Parathyroid adenoma (tissue), 2 donors: Measurements from ENCODE around the gene METTL27.
A peak's percentile ranks its signal among the peaks of the same experiment; 100 is the strongest.
"Not testable (repeated sequence)": the region's sequence is repeated elsewhere in the genome, so short reads cannot be mapped to it uniquely, and the experiment has no call there.

Experiments
- H2AFZ ChIP-seq: fragments of 300-600 bp; sonication (generic); one replicate; pipeline ENCODE4 v1.7.0; 2017; ENCODE audit warnings: antibody characterized with exemption, mild to moderate bottlenecking
- H3K27ac ChIP-seq: fragments of 300-600 bp; sonication (generic); one replicate; pipeline ENCODE4 v1.7.0; 2017
- H3K27me3 ChIP-seq: fragments of 300-600 bp; sonication (generic); one replicate; pipeline ENCODE4 v1.7.0; 2017; ENCODE audit warnings: low read length; ENCODE audit not compliant: control insufficient read depth, insufficient read depth
- H3K36me3 ChIP-seq: fragments of 300-600 bp; sonication (generic); one replicate; pipeline ENCODE4 v1.7.0; 2017; ENCODE audit warnings: low read length; ENCODE audit not compliant: control insufficient read depth, insufficient read depth
- H3K4me1 ChIP-seq: fragments of 300-600 bp; sonication (generic); one replicate; pipeline ENCODE4 v1.7.0; 2017; ENCODE audit warnings: control low read depth
- H3K4me2 ChIP-seq: fragments of 300-600 bp; sonication (generic); one replicate; pipeline ENCODE4 v1.7.0; 2017; ENCODE audit warnings: low read length
- H3K4me3 ChIP-seq: fragments of 300-600 bp; sonication (generic); one replicate; pipeline ENCODE4 v1.7.0; 2017; ENCODE audit warnings: low read depth, low read length
- H3K79me2 ChIP-seq: fragments of 300-600 bp; sonication (generic); one replicate; pipeline ENCODE4 v1.7.0; 2017; ENCODE audit warnings: control low read depth
- H3K9ac ChIP-seq: fragments of 300-600 bp; sonication (generic); one replicate; pipeline ENCODE4 v1.7.0; 2017; ENCODE audit warnings: mild to moderate bottlenecking
- H3K9me3 ChIP-seq: fragments of 300-600 bp; sonication (generic); one replicate; pipeline ENCODE4 v1.7.0; 2017; ENCODE audit warnings: low read length; ENCODE audit not compliant: control insufficient read depth
- TF ChIP-seq, protein P1 (sequence below): fragments of 300-600 bp; sonication (generic); IDR thresholded peaks from one replicate; pipeline ENCODE4 v1.7.0; 2017; ENCODE audit warnings: antibody characterized with exemption, mild to moderate bottlenecking
- donor health status: primary hyperparathyroidism.

The METTL27 gene

DNA sequence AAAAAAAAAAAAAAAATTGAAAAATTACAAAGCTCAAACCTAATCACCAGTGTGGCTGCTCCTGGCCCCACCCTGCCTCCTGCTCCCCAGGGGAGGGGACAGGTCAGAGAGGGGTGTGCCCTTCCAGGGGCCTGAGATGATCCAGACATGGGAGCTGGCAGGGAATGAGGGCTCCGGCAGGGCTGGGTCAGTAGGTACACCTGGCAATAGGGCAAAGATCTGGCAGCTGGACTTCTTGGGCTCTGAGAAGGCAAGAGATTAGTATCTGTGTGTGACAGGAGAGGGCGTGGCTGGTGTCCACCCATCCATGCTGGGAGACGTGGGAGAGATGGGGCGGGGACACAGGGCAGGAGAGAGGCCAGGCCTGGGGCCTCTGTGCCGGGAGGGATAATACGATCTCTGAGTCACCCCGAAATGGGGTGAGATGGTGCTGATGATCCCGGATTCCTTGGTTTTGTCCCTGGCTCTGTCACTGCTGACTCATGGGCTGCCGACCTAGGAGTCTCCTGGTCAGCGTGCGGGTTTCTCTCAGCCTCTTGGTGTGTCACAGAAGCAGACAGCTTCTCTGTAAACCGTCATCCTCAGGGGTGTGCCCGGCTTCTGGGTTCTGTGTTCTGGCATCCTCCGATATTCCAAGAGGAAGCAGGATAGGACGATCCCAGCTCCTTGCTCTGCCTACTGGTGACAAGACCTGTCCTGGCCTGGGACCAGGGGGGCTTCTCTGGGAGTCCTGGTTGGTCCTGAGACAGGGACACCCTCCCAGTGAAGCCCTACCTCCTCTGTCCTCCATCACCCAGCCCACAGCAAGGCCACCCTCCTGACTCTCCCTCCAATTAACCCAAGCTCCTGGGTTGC, 19.8 kb downstream of the METTL27 start:
- peak overlapping the region; percentile 30 for H3K9ac ChIP-seq
- TF ChIP-seq, protein P1, sequence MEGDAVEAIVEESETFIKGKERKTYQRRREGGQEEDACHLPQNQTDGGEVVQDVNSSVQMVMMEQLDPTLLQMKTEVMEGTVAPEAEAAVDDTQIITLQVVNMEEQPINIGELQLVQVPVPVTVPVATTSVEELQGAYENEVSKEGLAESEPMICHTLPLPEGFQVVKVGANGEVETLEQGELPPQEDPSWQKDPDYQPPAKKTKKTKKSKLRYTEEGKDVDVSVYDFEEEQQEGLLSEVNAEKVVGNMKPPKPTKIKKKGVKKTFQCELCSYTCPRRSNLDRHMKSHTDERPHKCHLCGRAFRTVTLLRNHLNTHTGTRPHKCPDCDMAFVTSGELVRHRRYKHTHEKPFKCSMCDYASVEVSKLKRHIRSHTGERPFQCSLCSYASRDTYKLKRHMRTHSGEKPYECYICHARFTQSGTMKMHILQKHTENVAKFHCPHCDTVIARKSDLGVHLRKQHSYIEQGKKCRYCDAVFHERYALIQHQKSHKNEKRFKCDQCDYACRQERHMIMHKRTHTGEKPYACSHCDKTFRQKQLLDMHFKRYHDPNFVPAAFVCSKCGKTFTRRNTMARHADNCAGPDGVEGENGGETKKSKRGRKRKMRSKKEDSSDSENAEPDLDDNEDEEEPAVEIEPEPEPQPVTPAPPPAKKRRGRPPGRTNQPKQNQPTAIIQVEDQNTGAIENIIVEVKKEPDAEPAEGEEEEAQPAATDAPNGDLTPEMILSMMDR = no peak
- peaks cover 35% of the 10 kb centered on the region for H3K4me1 ChIP-seq

DNA sequence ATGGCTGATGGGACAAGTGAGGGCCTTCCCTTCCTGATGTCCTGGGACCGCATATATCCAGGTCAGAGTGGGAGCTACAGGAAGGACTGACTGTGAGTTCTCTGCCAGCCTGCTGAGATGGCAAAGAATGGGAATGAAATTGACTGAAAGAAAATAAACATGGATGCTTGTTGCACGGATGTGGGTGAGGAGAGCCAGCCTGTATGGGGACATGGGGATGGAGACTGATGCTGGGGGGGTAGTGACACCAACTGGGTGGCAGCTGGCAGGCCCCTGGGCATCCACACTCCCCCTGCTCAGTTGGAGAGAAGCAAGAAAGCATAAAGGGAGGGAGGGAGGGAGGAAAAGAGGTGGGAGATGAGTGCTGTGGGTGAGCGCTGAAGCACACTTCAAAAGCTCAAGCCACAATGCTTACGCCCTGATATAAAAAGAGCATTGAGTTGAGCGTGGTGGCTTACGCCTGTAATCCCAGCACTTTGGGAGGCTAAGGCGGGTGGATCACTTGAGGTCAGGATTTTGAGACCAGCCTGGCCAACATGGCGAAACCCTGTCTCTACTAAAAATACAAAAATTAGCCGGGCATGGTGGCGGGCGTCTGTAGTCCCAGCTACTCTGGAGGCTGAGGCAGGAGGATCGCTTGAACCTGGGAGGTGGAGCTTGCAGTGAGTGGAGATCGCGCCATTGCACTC, 20.6 kb downstream of the METTL27 start:
- peak overlapping the region; percentile 89 for H2AFZ ChIP-seq
- peaks cover 26% of the 10 kb centered on the region for H3K4me1 ChIP-seq
- not testable (repeated sequence) for H3K9me3 ChIP-seq, H3K79me2 ChIP-seq, H3K4me2 ChIP-seq, H3K9ac ChIP-seq, H3K27me3 ChIP-seq, H3K36me3 ChIP-seq, H3K4me3 ChIP-seq
- H3K27ac ChIP-seq = peak overlapping the region; percentile 100

More for the DNA sequence above, 19.8 kb downstream of the METTL27 start:
- H2AFZ ChIP-seq = peak overlapping the region; percentile 89
- H3K4me3 ChIP-seq = no peak overlapping the region
- no peaks in the 10 kb centered on the region for H3K9me3 ChIP-seq
- H3K36me3 ChIP-seq = no peaks in the 10 kb centered on the region
- H3K4me2 ChIP-seq = peak overlapping the region; percentile 34
- H3K27me3 ChIP-seq = no peaks in the 10 kb centered on the region
- H3K27ac ChIP-seq = peak overlapping the region; percentile 100
- H3K79me2 ChIP-seq = no peaks in the 10 kb centered on the region

DNA sequence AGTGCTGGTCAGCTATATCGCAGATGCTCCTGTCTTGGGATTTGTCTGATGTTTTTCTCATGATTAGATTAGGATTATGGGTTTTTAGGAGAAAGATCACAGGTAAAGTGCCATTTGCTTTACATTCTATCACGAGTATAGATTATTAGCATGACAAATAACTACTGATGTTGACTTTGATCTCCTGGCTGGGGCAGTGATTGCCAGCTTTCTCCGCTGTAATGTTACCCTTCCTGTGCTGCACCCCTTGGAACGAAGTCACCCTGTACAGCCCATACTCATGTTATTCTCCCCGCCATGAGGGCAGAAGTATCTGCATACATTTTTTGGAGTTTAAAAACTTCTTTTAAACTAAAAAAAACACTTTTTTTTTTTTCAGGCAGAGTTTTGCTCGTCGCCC, 22.3 kb downstream of the METTL27 start:
- H3K27ac ChIP-seq = no peak overlapping the region
- H3K4me1 ChIP-seq = peaks cover 21% of the 10 kb centered on the region
- no peak overlapping the region for H3K9ac ChIP-seq
- no peak overlapping the region for H3K4me3 ChIP-seq
- no peak overlapping the region for H2AFZ ChIP-seq
- no peak overlapping the region for H3K4me2 ChIP-seq
- H3K79me2 ChIP-seq = no peaks in the 10 kb centered on the region
- TF ChIP-seq, protein P1 = no peak
- H3K36me3 ChIP-seq = no peaks in the 10 kb centered on the region
- no peaks in the 10 kb centered on the region for H3K27me3 ChIP-seq
- H3K9me3 ChIP-seq = no peaks in the 10 kb centered on the region

DNA sequence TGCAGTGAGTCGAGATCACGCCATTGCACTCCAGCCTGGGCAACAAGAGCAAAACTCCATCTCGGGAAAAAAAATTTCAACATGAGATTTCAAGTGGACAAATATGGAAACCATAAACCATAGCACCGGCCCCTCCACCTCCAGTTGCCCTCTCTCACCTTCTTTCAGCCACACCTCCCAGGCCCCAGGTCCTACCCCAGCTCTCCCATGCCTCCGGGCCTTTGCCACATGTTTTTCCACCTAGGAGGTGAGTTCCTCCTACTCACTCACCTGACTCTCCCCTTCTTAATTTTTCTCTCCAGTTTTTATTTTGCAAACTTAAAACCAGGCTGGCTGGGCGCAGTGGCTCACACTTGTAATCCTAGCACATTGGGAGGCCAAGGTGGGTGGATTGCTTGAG, 25.2 kb downstream of the METTL27 start:
- no peaks in the 10 kb centered on the region for H3K9me3 ChIP-seq
- H3K4me2 ChIP-seq = no peak overlapping the region
- peaks cover 6% of the 10 kb centered on the region for H3K4me1 ChIP-seq
- no peaks in the 10 kb centered on the region for H3K36me3 ChIP-seq
- no peak overlapping the region for H3K27ac ChIP-seq
- H3K4me3 ChIP-seq = no peak overlapping the region
- H2AFZ ChIP-seq = no peak overlapping the region
- H3K27me3 ChIP-seq = no peaks in the 10 kb centered on the region
- TF ChIP-seq, protein P1 = no peak
- H3K79me2 ChIP-seq = no peaks in the 10 kb centered on the region
- H3K9ac ChIP-seq = no peak overlapping the region

DNA sequence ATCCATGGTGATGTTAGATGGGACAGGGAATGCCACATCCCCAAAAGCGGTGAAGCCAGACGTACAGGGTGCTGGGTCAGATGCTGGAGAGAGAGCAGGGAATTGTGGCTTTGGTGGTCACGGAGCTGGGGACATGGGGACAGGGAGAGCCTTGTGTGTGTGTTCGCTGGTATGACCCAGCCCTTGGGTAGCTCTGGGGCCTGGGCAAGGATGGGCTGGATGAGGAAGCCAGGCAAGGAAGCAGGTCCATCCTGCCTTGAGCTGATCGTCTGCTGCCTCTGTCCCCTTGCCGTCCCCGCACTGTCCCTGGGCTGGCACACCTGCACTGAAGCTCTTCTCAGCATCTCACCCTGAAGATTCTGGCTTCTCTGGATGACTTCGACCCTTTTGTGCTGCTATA, 26.9 kb downstream of the METTL27 start:
- Histone ChIP-seq H3K9me3 (no peaks in the 10 kb centered on the region), H3K79me2 (no peaks in the 10 kb centered on the region), H3K27me3 (no peaks in the 10 kb centered on the region), H3K36me3 (no peaks in the 10 kb centered on the region), H2AFZ (no peak overlapping the region), H3K9ac (no peak overlapping the region), H3K4me1 (no peaks in the 10 kb centered on the region), H3K4me2 (no peak overlapping the region), H3K27ac (no peak overlapping the region), H3K4me3 (no peak overlapping the region)
- TF ChIP-seq, protein P1 = no peak
